NCI-H82 (cell line): ENCODE data around the gene PSMD1.

Experiments used
- DNase-seq: peaks from one replicate; lab custom pipeline; 2025; lab: John Stamatoyannopoulos, UW

The PSMD1 gene

GRCh38 chr2:231034291-231034882 lies 22.3 kb upstream of the PSMD1 start:
- no peak for DNase-seq

- DNase-seq = no peak
Measured at GRCh38 chr2:231036131-231036530, 20.5 kb upstream of the PSMD1 start.

- no peak for DNase-seq
Measured at GRCh38 chr2:231036578-231037106, 20.0 kb upstream of the PSMD1 start.

- peak; percentile 19 for DNase-seq
Measured at GRCh38 chr2:231037202-231037730, 19.4 kb upstream of the PSMD1 start, which contains the start of gene C2orf72. TSS of gene C2orf72 (plus strand) at chr2:231037523. CDS start at chr2:231037566, 43 bp downstream.

GRCh38 chr2:231037731-231038482 lies 18.8 kb upstream of the PSMD1 start:
- DNase-seq = no peak

- no peak for DNase-seq
Measured at GRCh38 chr2:231038483-231039293, 18.0 kb upstream of the PSMD1 start.

GRCh38 chr2:231039294-231039664 lies 17.4 kb upstream of the PSMD1 start:
- no peak for DNase-seq

GRCh38 chr2:231039821-231040364 lies 16.8 kb upstream of the PSMD1 start:
- peak; percentile 23 for DNase-seq

- no peak for DNase-seq
Measured at GRCh38 chr2:231041061-231041689, 15.5 kb upstream of the PSMD1 start.

GRCh38 chr2:231043796-231044195 lies 12.9 kb upstream of the PSMD1 start:
- no peak for DNase-seq

- no peak for DNase-seq
Measured at GRCh38 chr2:231046916-231047273, 9.8 kb upstream of the PSMD1 start.

GRCh38 chr2:231047274-231047922 lies 9.3 kb upstream of the PSMD1 start:
- DNase-seq = no peak

- peak; percentile 64 for DNase-seq
Measured at GRCh38 chr2:231047923-231048915, 8.4 kb upstream of the PSMD1 start.

GRCh38 chr2:231049286-231050017 lies 7.2 kb upstream of the PSMD1 start:
- no peak for DNase-seq

- DNase-seq = no peak
Measured at GRCh38 chr2:231050018-231050901, 6.4 kb upstream of the PSMD1 start.

GRCh38 chr2:231051116-231051515 lies 5.6 kb upstream of the PSMD1 start:
- DNase-seq = no peak

GRCh38 chr2:231052494-231053451 lies 3.9 kb upstream of the PSMD1 start:
- peak; percentile 94 for DNase-seq
